Loucy (cell line): ENCODE results near the gene PLCB3.

Experiments
- H2AFZ ChIP-seq: fragments of 200-600 bp; sonication (generic); 2 replicates; pipeline ENCODE4 v1.6.0; 2016; ENCODE audit warnings: antibody characterized with exemption, mild to moderate bottlenecking, low read length, moderate library complexity
- H3F3A ChIP-seq: fragments of 200-600 bp; 2 replicates; pipeline ENCODE4 v1.6.0; 2016; ENCODE audit warnings: antibody characterized with exemption, low read depth, mild to moderate bottlenecking
- H3K27me3 ChIP-seq: fragments of 200-600 bp; sonication (generic); 2 replicates; pipeline ENCODE4 v1.6.1; 2014; ENCODE audit warnings: low read length, mild to moderate bottlenecking; ENCODE audit not compliant: insufficient read depth, poor library complexity, severe bottlenecking
- H3K36me3 ChIP-seq: fragments of 200-600 bp; sonication (generic); 2 replicates; pipeline ENCODE4 v1.6.1; 2016; ENCODE audit warnings: low read length; ENCODE audit not compliant: insufficient read depth
- H3K4me1 ChIP-seq: fragments of 200-600 bp; sonication (generic); 2 replicates; pipeline ENCODE4 v1.5.1; 2014; ENCODE audit warnings: low read length, mild to moderate bottlenecking; ENCODE audit not compliant: insufficient read depth, poor library complexity, severe bottlenecking
- H3K4me2 ChIP-seq: fragments of 200-600 bp; sonication (generic); 2 replicates; pipeline ENCODE4 v1.6.0; 2014; ENCODE audit warnings: antibody characterized with exemption, low read length, low read depth, mild to moderate bottlenecking; ENCODE audit not compliant: poor library complexity, severe bottlenecking
- H3K4me3 ChIP-seq: fragments of 200-600 bp; sonication (generic); 2 replicates; pipeline ENCODE4 v1.5.1; 2014; ENCODE audit warnings: low read length, mild to moderate bottlenecking, mixed read lengths; ENCODE audit not compliant: poor library complexity, severe bottlenecking
- H3K79me2 ChIP-seq: fragments of 200-600 bp; sonication (generic); 2 replicates; pipeline ENCODE4 v1.6.1; 2014; ENCODE audit warnings: low read length; ENCODE audit not compliant: insufficient read depth
- H3K9ac ChIP-seq: fragments of 200-600 bp; sonication (generic); 2 replicates; pipeline ENCODE4 v1.6.0; 2014; ENCODE audit warnings: mild to moderate bottlenecking, low read depth, low read length, moderate library complexity; ENCODE audit not compliant: poor library complexity, severe bottlenecking
- H3K9me2 ChIP-seq: fragments of 200-600 bp; sonication (generic); replicated peaks from 2 replicates; pipeline ENCODE4 v1.6.1; 2016; ENCODE audit warnings: low read depth, low read length, mixed read lengths
- H3K9me3 ChIP-seq: fragments of 200-600 bp; sonication (generic); 2 replicates; pipeline ENCODE4 v1.6.1; 2014; ENCODE audit warnings: mild to moderate bottlenecking, antibody characterized with exemption, low read length, low read depth; ENCODE audit not compliant: insufficient read depth
- H4K20me1 ChIP-seq: fragments of 200-600 bp; sonication (generic); 2 replicates; pipeline ENCODE4 v1.6.0; 2014; ENCODE audit warnings: antibody characterized with exemption, low read length, mild to moderate bottlenecking; ENCODE audit not compliant: insufficient read depth, poor library complexity, severe bottlenecking
- EZH2phosphoT487 ChIP-seq: fragments of 200-600 bp; IDR thresholded peaks from 2 replicates; pipeline ENCODE4 v1.6.1; 2018; ENCODE audit warnings: antibody characterized with exemption, mild to moderate bottlenecking, moderate library complexity, borderline replicate concordance
- TF ChIP-seq, protein P1 (sequence below): fragments of 200-600 bp; sonication (generic); conservative IDR thresholded peaks from 2 replicates; pipeline ENCODE4 v1.5.1; 2014; ENCODE audit warnings: mild to moderate bottlenecking, antibody characterized with exemption, low read length

PLCB3 gene

DNA sequence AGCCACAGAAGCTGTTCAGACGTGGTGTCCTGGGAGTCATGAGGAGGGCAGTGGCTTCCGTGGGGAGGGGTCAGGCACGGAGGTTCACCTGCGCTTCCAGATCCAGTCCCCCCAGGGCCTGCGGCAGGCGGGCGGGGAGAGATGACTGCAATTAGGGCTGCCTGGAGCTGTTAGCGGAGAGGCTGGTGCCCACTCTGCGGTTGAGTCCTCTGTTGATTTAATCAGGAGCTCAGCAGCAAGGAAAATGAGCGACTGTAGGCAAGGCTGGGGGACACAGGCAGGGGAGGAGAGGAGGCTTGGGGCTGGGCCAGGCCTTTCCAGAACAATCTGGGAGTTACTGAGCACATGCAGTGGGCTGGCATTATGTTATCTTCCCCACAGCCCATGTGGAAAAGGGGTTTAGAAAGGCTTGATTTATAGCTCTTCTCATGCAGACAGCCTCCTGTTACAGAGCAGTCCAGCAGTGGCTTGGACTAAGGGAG, 13.1 kb downstream of the PLCB3 start:
- no peaks in the 10 kb centered on the region for H3K27me3 ChIP-seq
- no peaks in the 10 kb centered on the region for H4K20me1 ChIP-seq
- no peak overlapping the region for H3K9ac ChIP-seq
- peaks cover 3% of the 10 kb centered on the region; the same call in 1 of the 2 replicates for H3F3A ChIP-seq
- H3K9me3 ChIP-seq = no peaks in the 10 kb centered on the region
- H3K36me3 ChIP-seq = no peaks in the 10 kb centered on the region
- no peak overlapping the region for H2AFZ ChIP-seq
- peaks cover 14% of the 10 kb centered on the region for H3K4me1 ChIP-seq
- no peak for TF ChIP-seq EZH2phosphoT487
- no peaks in the 10 kb centered on the region for H3K79me2 ChIP-seq
- H3K4me2 ChIP-seq = no peak overlapping the region
- no peak overlapping the region for H3K4me3 ChIP-seq
- H3K9me2 ChIP-seq = no peaks in the 10 kb centered on the region

GRCh38 chr11:64265176-64266160, 14.1 kb downstream of the PLCB3 start:
- TF ChIP-seq EZH2phosphoT487 = no peak
- TF ChIP-seq, protein P1, sequence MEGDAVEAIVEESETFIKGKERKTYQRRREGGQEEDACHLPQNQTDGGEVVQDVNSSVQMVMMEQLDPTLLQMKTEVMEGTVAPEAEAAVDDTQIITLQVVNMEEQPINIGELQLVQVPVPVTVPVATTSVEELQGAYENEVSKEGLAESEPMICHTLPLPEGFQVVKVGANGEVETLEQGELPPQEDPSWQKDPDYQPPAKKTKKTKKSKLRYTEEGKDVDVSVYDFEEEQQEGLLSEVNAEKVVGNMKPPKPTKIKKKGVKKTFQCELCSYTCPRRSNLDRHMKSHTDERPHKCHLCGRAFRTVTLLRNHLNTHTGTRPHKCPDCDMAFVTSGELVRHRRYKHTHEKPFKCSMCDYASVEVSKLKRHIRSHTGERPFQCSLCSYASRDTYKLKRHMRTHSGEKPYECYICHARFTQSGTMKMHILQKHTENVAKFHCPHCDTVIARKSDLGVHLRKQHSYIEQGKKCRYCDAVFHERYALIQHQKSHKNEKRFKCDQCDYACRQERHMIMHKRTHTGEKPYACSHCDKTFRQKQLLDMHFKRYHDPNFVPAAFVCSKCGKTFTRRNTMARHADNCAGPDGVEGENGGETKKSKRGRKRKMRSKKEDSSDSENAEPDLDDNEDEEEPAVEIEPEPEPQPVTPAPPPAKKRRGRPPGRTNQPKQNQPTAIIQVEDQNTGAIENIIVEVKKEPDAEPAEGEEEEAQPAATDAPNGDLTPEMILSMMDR = no peak
- H2AFZ ChIP-seq = no peak overlapping the region
- H3K4me1 ChIP-seq = peaks cover 14% of the 10 kb centered on the region
- H3K27me3 ChIP-seq = no peaks in the 10 kb centered on the region
- H3K4me2 ChIP-seq = no peak overlapping the region
- no peaks in the 10 kb centered on the region for H3K36me3 ChIP-seq
- H3K79me2 ChIP-seq = no peaks in the 10 kb centered on the region
- no peaks in the 10 kb centered on the region for H3K9me3 ChIP-seq
- H4K20me1 ChIP-seq = no peaks in the 10 kb centered on the region
- peaks cover 6% of the 10 kb centered on the region; the same call in 1 of the 2 replicates for H3F3A ChIP-seq
- no peaks in the 10 kb centered on the region for H3K9me2 ChIP-seq
- no peak overlapping the region for H3K4me3 ChIP-seq
- no peak overlapping the region for H3K9ac ChIP-seq

DNA sequence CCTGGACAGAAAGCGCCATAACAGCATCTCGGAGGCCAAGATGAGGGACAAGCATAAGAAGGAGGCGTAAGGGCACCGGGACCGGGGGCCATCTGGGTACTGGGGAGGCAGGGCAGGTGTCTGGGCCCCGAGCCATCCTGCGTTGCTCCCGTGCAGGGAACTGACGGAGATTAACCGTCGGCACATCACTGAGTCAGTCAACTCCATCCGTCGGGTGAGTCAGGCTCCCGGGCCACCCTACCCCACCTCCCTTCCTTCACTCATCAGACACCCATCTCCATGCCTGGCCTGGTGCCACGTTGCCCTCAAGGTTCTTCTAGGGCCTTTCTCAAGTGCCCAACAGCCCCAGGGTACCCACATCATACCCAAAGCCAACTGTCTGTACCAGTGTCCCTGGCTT, 15.0 kb downstream of the PLCB3 start:
- Histone ChIP-seq H3K4me3 (no peak overlapping the region), H3K79me2 (no peaks in the 10 kb centered on the region), H3K27me3 (no peaks in the 10 kb centered on the region), H2AFZ (no peak overlapping the region), H3K9me3 (no peaks in the 10 kb centered on the region), H3K9me2 (no peaks in the 10 kb centered on the region), H3K4me2 (no peak overlapping the region), H3K36me3 (no peaks in the 10 kb centered on the region), H3F3A (peaks cover 6% of the 10 kb centered on the region; the same call in 1 of the 2 replicates), H4K20me1 (no peaks in the 10 kb centered on the region), H3K9ac (no peak overlapping the region), H3K4me1 (peaks cover 14% of the 10 kb centered on the region)
- TF ChIP-seq EZH2phosphoT487 = no peak
- TF ChIP-seq, protein P1 = no peak
